WTC11 (cell line): ENCODE results near the gene CTTNBP2NL. TPM values are rescaled to one million over a fixed set of nuclear protein-coding genes. Genes with fewer than 3 reads are reported as not detected.

Experiments used
- ARID4B ChIP-seq: sonication (generic); formaldehyde crosslinking; IDR thresholded peaks from 2 replicates; pipeline ENCODE4 v1.8.0; 2023; ENCODE audit warnings: missing genetic modification reagents, mild to moderate bottlenecking, borderline replicate concordance
- CREM ChIP-seq: sonication (generic); formaldehyde crosslinking; IDR thresholded peaks from 2 replicates; pipeline ENCODE4 v1.8.1; 2022; ENCODE audit warnings: mild to moderate bottlenecking, missing genetic modification reagents, moderate library complexity
- ESRRA ChIP-seq: sonication (generic); formaldehyde crosslinking; IDR thresholded peaks from 2 replicates; pipeline ENCODE4 v1.8.1; 2022; ENCODE audit warnings: mild to moderate bottlenecking, missing genetic modification reagents, borderline replicate concordance
- FOXK1 ChIP-seq: sonication (generic); formaldehyde crosslinking; IDR thresholded peaks from 2 replicates; pipeline ENCODE4 v1.8.0; 2022; ENCODE audit warnings: mild to moderate bottlenecking, moderate library complexity, missing genetic modification reagents
- GTF2I ChIP-seq: fragments of 250-450 bp; sonication (Bioruptor Pico); conservative IDR thresholded peaks from 2 replicates; pipeline ENCODE4 v1.4.0; 2021; ENCODE audit warnings: mild to moderate bottlenecking
- RELA ChIP-seq: sonication (generic); formaldehyde crosslinking; IDR thresholded peaks from 2 replicates; pipeline ENCODE4 v1.8.1; 2022; ENCODE audit warnings: missing genetic modification reagents, mild to moderate bottlenecking, borderline replicate concordance
- RORB ChIP-seq: fragments of 250-450 bp; sonication (Bioruptor Pico); IDR thresholded peaks from 2 replicates; pipeline ENCODE4 v1.9.0; 2021; ENCODE audit warnings: mild to moderate bottlenecking
- SMAD3 ChIP-seq: sonication (generic); formaldehyde crosslinking; IDR thresholded peaks from 2 replicates; pipeline ENCODE4 v1.8.0; 2022; ENCODE audit warnings: missing genetic modification reagents, mild to moderate bottlenecking, borderline replicate concordance
- STAT6 ChIP-seq: sonication (generic); formaldehyde crosslinking; conservative IDR thresholded peaks from 2 replicates; pipeline ENCODE4 v1.8.1; 2023; ENCODE audit warnings: mild to moderate bottlenecking, low read depth, missing genetic modification reagents, moderate library complexity
- TCF7 ChIP-seq: sonication (generic); formaldehyde crosslinking; IDR thresholded peaks from 2 replicates; pipeline ENCODE4 v1.8.0; 2022; ENCODE audit warnings: mild to moderate bottlenecking, low read depth, missing genetic modification reagents, moderate library complexity
- ZNF281 ChIP-seq: sonication (generic); formaldehyde crosslinking; IDR thresholded peaks from 2 replicates; pipeline ENCODE4 v1.8.0; 2023; ENCODE audit warnings: mild to moderate bottlenecking, missing genetic modification reagents
- ZNF532 ChIP-seq: fragments of 250-450 bp; sonication (Bioruptor Pico); IDR thresholded peaks from 2 replicates; pipeline ENCODE4 v1.9.0; 2021; ENCODE audit warnings: mild to moderate bottlenecking, borderline replicate concordance
- total RNA-seq: library from RNA; stranded (reverse); gene quantifications from 3 replicates; pipeline ENCODE4 v1.2.3, GENCODE V29; 2021
- TF ChIP-seq, protein P1 (sequence below): sonication (generic); formaldehyde crosslinking; IDR thresholded peaks from 2 replicates; pipeline ENCODE4 v1.8.0; 2022; ENCODE audit warnings: missing genetic modification reagents
- TF ChIP-seq, protein P2 (sequence below): fragments of 250-450 bp; sonication (Bioruptor Pico); IDR thresholded peaks from 2 replicates; pipeline ENCODE4 v1.9.0; 2021; ENCODE audit warnings: mild to moderate bottlenecking
- TF ChIP-seq, protein P3 (sequence below): sonication (generic); formaldehyde crosslinking; IDR thresholded peaks from 2 replicates; pipeline ENCODE4 v1.8.0; 2022; ENCODE audit warnings: mild to moderate bottlenecking, missing genetic modification reagents

Gene CTTNBP2NL
- total RNA-seq, 1 experiment from 2014 or later: 32.8 TPM

DNA sequence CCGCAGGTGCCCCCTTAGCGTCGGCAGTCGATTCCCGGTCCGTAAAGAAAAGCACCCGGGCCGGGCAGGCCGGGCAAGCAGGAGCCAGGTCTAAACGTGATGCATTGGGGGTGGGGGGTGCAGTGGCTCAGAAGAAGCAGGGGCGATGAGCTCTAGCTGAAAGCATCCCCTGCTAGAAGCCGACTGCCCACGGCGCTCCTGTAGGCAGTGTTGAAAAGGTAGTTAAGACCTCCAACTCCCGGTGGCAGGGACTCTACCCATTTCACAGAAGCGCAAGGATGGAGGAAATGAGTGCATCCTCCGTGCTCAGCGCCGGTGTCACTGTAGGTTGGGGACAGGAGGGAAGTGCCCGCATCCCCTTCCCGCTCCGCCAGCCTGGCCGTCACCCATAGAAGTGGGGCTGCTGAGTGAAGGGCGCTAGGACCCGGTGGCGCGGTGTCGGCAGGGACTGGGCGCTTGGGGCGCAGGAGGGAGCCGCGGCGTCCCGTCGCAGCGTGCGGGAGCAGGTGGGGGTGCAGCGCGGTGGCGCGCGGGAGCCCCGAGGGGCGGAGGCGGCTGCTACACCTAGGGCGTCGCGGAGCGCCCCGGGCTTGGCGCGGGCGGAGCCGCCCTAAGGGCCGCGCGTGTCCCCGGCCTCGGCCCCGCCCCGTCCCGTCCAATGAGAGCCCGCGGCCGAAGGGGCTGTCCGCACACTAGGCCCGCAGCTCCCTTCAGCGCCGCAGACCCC, 112.4 kb downstream of the CTTNBP2NL start, which contains the start of gene WNT2B (continued):
- no peak for TF ChIP-seq RELA (CRISPR knock-in tag)
- no peak; the same call in 1 of the 2 replicates for TF ChIP-seq ESRRA (CRISPR knock-in tag)
- TF ChIP-seq STAT6: no peak
- TF ChIP-seq, protein P1, sequence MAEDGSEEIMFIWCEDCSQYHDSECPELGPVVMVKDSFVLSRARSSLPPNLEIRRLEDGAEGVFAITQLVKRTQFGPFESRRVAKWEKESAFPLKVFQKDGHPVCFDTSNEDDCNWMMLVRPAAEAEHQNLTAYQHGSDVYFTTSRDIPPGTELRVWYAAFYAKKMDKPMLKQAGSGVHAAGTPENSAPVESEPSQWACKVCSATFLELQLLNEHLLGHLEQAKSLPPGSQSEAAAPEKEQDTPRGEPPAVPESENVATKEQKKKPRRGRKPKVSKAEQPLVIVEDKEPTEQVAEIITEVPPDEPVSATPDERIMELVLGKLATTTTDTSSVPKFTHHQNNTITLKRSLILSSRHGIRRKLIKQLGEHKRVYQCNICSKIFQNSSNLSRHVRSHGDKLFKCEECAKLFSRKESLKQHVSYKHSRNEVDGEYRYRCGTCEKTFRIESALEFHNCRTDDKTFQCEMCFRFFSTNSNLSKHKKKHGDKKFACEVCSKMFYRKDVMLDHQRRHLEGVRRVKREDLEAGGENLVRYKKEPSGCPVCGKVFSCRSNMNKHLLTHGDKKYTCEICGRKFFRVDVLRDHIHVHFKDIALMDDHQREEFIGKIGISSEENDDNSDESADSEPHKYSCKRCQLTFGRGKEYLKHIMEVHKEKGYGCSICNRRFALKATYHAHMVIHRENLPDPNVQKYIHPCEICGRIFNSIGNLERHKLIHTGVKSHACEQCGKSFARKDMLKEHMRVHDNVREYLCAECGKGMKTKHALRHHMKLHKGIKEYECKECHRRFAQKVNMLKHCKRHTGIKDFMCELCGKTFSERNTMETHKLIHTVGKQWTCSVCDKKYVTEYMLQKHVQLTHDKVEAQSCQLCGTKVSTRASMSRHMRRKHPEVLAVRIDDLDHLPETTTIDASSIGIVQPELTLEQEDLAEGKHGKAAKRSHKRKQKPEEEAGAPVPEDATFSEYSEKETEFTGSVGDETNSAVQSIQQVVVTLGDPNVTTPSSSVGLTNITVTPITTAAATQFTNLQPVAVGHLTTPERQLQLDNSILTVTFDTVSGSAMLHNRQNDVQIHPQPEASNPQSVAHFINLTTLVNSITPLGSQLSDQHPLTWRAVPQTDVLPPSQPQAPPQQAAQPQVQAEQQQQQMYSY (CRISPR knock-in tag): no peak
- TF ChIP-seq ARID4B: 0 out of 2 replicates have a peak, but pooled peaks have one; percentile 52
- TF ChIP-seq ZNF532: no peak
- no peak for TF ChIP-seq SMAD3 (CRISPR knock-in tag)
- no peak for TF ChIP-seq ZNF281
- TF ChIP-seq, protein P2, sequence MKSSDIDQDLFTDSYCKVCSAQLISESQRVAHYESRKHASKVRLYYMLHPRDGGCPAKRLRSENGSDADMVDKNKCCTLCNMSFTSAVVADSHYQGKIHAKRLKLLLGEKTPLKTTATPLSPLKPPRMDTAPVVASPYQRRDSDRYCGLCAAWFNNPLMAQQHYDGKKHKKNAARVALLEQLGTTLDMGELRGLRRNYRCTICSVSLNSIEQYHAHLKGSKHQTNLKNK (CRISPR knock-in tag): no peak
- TF ChIP-seq, protein P3, sequence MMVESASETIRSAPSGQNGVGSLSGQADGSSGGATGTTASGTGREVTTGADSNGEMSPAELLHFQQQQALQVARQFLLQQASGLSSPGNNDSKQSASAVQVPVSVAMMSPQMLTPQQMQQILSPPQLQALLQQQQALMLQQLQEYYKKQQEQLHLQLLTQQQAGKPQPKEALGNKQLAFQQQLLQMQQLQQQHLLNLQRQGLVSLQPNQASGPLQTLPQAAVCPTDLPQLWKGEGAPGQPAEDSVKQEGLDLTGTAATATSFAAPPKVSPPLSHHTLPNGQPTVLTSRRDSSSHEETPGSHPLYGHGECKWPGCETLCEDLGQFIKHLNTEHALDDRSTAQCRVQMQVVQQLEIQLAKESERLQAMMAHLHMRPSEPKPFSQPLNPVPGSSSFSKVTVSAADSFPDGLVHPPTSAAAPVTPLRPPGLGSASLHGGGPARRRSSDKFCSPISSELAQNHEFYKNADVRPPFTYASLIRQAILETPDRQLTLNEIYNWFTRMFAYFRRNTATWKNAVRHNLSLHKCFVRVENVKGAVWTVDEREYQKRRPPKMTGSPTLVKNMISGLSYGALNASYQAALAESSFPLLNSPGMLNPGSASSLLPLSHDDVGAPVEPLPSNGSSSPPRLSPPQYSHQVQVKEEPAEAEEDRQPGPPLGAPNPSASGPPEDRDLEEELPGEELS (CRISPR knock-in tag): 0 out of 2 replicates have a peak, but pooled peaks have one; percentile 53
- peak; percentile 85 for TF ChIP-seq GTF2I (CRISPR knock-in tag)
- no peak for TF ChIP-seq RORB
- peak; percentile 45; the same call in 1 of the 2 replicates for TF ChIP-seq FOXK1 (CRISPR knock-in tag)
- no peak for TF ChIP-seq CREM (CRISPR knock-in tag)
- TF ChIP-seq TCF7 (CRISPR knock-in tag): peak; percentile 53; the same call in 1 of the 2 replicates
